Activated effector memory CD4-positive, alpha-beta T cell treated with Interleukin-2 at 50 U/mL for 16 hours (primary cell): Measurements from ENCODE around the gene TRAM2.

Source experiments
- DNase-seq: peaks from one replicate; pipeline ENCODE4 v3.0.0-alpha.2; 2020

TRAM2 gene

DNA sequence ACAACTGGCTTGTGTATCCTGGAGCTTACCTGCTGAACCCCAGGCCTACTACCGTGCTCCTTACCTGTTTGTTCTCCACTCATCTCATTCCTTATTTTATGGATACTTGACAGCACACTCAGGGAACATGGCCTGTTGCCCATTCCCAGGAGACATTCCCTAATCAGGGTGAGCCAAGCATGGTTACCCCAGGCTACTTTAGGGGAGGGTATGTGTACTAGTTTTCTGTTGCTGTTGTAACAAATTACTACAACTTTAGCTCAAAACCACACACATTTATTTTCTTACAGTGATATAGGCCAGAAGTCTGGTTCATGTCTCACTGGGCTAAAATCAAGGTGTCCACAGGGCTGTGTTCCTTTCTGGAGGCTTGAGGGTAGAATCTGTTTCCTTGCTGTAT, 15.0 kb upstream of the TRAM2 start:
- DNase-seq: no peak

- no peak for DNase-seq
These were observed 13.5 kb upstream of the TRAM2 start for GRCh38 chr6:52590152-52590891.

GRCh38 chr6:52588710-52589091, 11.8 kb upstream of the TRAM2 start:
- DNase-seq: no peak

DNA sequence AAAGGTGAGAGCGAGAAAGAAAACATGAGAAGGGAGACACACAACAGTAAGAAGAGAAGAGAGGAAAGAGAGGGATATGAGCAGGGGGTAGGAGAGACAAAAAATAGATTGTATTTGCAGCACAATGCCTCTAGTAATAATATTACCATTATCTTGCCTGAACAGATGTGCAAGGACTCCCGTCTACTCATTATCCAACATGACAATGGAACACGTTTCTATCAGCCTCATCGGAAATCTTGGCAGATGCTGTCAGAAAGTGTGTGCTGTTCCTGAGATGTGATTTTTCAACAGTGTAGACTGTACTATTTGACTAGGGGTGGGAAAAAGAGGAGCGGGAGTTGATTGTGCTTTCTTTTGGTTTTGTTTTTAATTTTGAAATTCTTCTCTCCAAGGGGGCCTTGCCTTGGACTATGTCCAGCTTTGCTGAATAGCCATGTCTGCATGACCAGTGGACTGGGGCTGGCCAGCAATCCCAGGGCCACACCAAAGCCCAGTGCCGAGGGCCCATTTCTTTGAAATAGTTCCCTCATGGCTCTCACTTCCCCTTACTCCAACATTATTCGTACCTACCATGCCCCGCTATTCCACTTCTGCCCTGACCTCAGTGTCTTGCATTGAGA, 11.3 kb upstream of the TRAM2 start:
- no peak for DNase-seq

DNA sequence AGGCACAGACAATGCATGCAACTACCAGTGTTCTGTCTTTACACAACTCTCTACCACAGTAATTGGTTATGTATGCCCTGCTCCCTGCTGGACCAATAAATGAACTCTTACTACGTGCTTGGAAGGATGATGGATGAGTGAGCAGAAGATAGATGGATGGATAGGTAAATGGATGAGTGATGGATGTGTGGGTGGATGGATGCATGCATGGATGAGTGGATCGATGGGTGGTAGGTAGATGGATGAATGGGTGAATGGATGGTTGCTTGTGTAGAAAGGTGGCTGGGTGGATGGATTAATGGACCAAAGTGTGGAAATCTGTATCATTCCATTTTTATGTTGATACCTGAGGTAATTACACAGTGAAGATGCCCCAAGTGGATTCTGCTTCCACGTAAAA, 10.1 kb upstream of the TRAM2 start:
- DNase-seq: no peak

GRCh38 chr6:52584203-52584602, 7.3 kb upstream of the TRAM2 start:
- DNase-seq: no peak

DNA sequence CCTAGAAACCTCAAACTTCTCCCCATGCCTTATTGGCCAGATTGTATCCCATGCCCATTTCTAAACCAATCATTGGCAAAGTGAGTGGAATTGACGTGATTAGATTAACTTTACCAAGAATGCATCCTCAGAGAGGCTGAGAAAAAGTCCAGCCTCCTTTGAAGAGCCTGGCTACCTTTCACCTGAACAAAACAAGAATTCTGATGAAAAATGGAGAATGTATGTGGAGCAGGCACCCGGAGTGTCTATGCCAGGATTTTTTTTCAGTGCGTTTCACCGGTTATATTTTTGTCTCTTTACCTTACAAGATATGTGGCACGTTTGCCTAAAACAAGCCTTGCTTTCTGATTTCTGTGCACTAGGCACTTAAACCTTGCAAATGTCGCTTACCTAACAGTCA, 6.1 kb upstream of the TRAM2 start:
- no peak for DNase-seq

- no peak for DNase-seq
These were observed 5.6 kb upstream of the TRAM2 start for GRCh38 chr6:52582446-52582845.

- no peak for DNase-seq
These were observed 4.0 kb upstream of the TRAM2 start for GRCh38 chr6:52580905-52581304.

- DNase-seq: no peak
These were observed 2.3 kb upstream of the TRAM2 start for GRCh38 chr6:52579006-52579660.

DNA sequence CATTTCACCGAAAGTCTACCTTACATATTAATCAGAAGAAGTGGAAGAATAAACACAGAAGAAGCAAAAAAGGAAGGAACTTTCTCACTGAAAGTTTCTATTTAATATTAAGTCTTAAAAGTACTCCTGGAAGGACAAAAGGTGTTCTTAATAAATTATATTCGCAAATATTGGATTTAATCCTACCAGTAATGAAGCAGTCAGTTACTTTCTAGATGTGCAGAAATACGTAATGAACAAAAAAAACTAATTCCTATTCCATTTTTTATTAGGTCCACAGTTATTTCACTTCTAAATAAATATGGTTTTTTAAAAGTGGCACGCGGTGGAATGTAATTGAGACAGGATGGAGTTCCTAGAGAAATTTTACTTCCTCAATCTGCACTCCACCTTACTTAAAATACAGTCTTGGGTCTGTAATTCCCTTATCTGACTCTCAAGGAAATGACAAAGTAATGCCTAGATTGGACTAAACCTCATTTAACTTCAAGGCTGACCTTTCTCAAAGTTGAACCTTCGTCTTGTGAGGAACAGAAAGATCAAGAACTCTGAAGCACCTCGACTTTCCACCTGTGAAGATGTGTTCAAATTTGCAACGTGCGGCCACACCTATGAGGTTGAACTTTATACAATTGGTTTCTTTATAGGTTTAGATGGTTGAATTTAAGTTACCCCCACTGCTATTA, 1.1 kb upstream of the TRAM2 start:
- DNase-seq: no peak

GRCh38 chr6:52576392-52577021, 353 bp downstream of the TRAM2 start:
- no peak for DNase-seq

GRCh38 chr6:52576054-52576391, 837 bp downstream of the TRAM2 start:
- DNase-seq: no peak

DNA sequence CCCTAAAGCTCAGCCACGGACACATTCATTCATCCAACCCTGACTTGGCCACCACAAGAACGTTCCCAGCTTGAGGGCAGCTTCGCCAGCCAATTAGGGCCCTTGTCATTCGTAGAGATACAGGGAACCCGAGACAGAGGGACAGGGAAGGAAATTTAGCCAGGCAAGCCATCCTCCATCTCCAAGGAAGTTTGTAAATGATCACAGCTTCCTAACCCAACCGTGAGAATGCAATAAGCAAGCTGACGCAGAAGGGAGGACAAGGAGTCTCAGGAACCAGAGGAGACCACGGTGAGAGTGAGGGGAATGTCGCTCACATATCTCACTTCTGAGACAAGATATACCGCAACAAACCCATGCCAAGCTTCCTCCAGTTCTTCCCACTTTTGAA, 1.4 kb downstream of the TRAM2 start:
- DNase-seq: no peak

- DNase-seq: peak; percentile 48
These were observed 2.0 kb downstream of the TRAM2 start for GRCh38 chr6:52574709-52575501.

GRCh38 chr6:52573295-52573694, 3.6 kb downstream of the TRAM2 start:
- DNase-seq: no peak

DNA sequence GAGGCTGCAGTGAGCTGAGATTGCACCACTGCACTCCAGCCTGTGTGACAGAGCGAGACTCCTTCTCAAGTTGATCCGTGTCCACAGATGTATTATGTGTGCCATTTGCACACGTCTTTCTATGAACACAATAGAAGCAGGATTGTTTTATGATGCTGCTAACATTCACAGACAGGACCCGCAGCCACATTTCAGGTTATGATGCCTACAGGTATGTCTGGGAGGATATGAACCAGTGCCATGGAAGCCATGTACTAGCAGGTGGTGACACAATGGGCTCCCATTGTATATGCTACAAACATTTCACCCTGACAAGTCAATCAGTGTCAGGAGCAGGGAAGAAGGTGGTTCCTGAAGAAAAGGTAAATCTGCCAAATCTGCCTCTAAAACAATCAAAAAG, 4.3 kb downstream of the TRAM2 start:
- DNase-seq: no peak

GRCh38 chr6:52571099-52571755, 5.6 kb downstream of the TRAM2 start:
- no peak for DNase-seq

- no peak for DNase-seq
These were observed 6.6 kb downstream of the TRAM2 start for GRCh38 chr6:52570291-52570700.

DNA sequence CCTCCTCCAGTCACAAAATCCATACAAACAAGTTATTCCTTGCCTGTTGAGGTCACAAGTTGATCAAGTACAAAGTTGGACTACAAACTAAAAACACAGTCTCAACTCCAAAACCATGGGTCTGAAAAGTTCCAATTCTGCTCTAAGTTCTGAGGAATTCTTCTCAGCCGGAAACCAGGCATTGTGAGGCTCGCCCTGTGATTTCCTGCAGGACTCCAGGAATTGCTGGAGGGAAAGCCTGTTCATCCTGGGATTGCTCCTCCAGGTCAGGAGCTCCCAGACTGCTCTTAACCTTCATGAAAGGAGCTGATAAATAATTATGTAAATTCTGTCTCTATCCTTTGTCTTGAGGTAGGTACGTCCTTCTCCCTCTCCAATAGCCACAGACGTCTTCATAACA, 8.5 kb downstream of the TRAM2 start:
- DNase-seq: no peak

DNA sequence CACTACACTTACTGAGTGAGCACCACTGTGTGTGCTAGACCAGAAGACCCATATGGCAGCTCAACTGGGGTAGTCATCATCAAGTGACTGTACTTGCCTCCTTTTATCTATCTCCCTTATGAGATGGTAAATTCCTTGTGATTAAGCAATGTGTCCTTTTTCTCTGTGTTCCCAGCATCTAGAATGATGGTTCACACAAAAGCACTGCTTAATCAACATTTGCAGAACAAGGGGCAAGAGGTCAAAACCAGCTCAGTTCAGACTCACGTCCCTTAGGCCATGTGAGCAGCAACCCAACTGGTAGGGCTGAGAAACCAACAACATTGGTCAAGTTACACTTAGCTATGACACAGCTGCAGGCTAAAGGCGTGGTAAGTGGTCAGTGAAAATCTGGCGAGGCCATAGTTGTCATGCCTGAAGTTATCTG, 10.0 kb downstream of the TRAM2 start:
- no peak for DNase-seq

GRCh38 chr6:52566201-52566600, 10.7 kb downstream of the TRAM2 start:
- DNase-seq: no peak
